Glutamatergic neuron (in vitro differentiated cells): ENCODE results near the gene CREBBP. TPM values are rescaled to one million over a fixed set of nuclear protein-coding genes. Genes with fewer than 3 reads are reported as not detected.

Experiments used
- DNase-seq: peaks from one replicate; pipeline ENCODE4 v3.0.0; 2022
- H3K27ac Mint-ChIP-seq: one replicate; pipeline ENCODE4 v1.8.0; 2020; ENCODE audit warnings: mild to moderate bottlenecking, mixed read lengths, inconsistent platforms; ENCODE audit not compliant: unreplicated experiment
- H3K27me3 Mint-ChIP-seq: one replicate; pipeline ENCODE4 v1.8.0; 2020; ENCODE audit warnings: mild to moderate bottlenecking, moderate library complexity, mixed read lengths, inconsistent platforms; ENCODE audit not compliant: unreplicated experiment
- H3K36me3 Mint-ChIP-seq: one replicate; pipeline ENCODE4 v1.8.0; 2020; ENCODE audit warnings: mild to moderate bottlenecking, mixed read lengths, inconsistent platforms; ENCODE audit not compliant: unreplicated experiment
- H3K4me1 Mint-ChIP-seq: one replicate; pipeline ENCODE4 v1.8.0; 2020; ENCODE audit warnings: mild to moderate bottlenecking, low read depth, mixed read lengths, inconsistent platforms; ENCODE audit not compliant: unreplicated experiment
- H3K4me3 Mint-ChIP-seq: one replicate; pipeline ENCODE4 v1.8.0; 2020; ENCODE audit warnings: mild to moderate bottlenecking, mixed read lengths, inconsistent platforms; ENCODE audit not compliant: unreplicated experiment
- H3K9me3 Mint-ChIP-seq: one replicate; pipeline ENCODE4 v1.8.0; 2020; ENCODE audit warnings: mild to moderate bottlenecking, moderate library complexity, mixed read lengths, inconsistent platforms; ENCODE audit not compliant: unreplicated experiment
- total RNA-seq: library from RNA; stranded (reverse); fragmentation: NEBNext Ultra II Directional; extraction: Animal tissue kit (Norgen Biotek cat#: 25700); gene quantifications from one replicate; pipeline ENCODE4 v1.2.1, GENCODE V29; 2021; ENCODE audit not compliant: unreplicated experiment
- TF ChIP-seq, protein P1 (sequence below): fragments of 200-600 bp; sonication (generic); IDR thresholded peaks from one replicate; pipeline ENCODE4 v1.5.0; 2021; ENCODE audit not compliant: partially characterized antibody, unreplicated experiment

Gene CREBBP
- total RNA-seq, 1 donor from 2014 or later = 96.9 TPM

DNA sequence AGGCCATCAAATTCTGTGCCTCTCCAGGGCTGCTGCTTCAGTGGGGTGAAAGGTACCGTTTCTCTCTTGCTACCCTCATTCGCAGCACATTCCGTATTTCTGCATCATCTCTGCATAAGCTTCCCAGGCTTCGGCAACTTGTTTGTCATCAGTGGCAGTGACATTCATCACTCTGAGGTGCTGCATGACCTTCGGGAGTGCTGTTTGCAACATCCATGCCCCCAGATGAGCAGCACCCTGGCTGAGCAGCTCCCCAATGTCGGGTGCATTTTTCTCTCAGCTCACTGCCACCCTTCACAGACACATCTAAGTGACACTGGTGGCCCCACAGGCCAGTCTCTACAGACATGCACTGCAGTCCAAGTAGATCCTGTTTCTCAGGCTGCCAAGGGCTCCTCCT lies 3.8 kb downstream of the CREBBP start:
- H3K4me3 Mint-ChIP-seq = peak overlapping the region; percentile 98

DNA sequence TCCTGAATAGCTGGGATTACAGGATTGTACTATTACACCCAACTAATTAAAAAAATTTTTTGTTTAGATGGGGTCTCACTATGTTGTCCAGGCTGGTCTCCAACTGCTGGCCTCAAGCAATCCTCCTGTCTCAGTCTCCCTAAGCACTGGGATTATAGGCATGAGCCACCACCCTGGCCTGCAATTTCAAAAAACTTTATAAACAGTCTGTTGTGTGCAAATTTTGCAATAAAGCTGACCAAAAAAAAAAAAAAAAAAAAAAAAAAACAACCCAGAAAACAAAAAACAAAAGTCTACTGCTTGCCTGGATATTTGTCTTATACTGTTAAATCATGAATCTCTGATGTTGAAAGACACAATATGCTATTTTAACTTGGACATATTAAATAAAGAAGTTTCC lies 4.4 kb downstream of the CREBBP start:
- Mint-ChIP-seq H3K27ac (no peak overlapping the region), H3K4me1 (peaks cover 68% of the 10 kb centered on the region), H3K36me3 (no peaks in the 10 kb centered on the region), H3K27me3 (peaks cover 4% of the 10 kb centered on the region), H3K4me3 (peak overlapping the region; percentile 42), H3K9me3 (peaks cover 3% of the 10 kb centered on the region)
- no peak for DNase-seq
- TF ChIP-seq, protein P1, sequence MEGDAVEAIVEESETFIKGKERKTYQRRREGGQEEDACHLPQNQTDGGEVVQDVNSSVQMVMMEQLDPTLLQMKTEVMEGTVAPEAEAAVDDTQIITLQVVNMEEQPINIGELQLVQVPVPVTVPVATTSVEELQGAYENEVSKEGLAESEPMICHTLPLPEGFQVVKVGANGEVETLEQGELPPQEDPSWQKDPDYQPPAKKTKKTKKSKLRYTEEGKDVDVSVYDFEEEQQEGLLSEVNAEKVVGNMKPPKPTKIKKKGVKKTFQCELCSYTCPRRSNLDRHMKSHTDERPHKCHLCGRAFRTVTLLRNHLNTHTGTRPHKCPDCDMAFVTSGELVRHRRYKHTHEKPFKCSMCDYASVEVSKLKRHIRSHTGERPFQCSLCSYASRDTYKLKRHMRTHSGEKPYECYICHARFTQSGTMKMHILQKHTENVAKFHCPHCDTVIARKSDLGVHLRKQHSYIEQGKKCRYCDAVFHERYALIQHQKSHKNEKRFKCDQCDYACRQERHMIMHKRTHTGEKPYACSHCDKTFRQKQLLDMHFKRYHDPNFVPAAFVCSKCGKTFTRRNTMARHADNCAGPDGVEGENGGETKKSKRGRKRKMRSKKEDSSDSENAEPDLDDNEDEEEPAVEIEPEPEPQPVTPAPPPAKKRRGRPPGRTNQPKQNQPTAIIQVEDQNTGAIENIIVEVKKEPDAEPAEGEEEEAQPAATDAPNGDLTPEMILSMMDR = no peak

More for the DNA sequence above, 3.8 kb downstream of the CREBBP start:
- H3K27me3 Mint-ChIP-seq = peaks cover 4% of the 10 kb centered on the region
- H3K36me3 Mint-ChIP-seq = no peaks in the 10 kb centered on the region
- peaks cover 62% of the 10 kb centered on the region for H3K4me1 Mint-ChIP-seq
- peaks cover 5% of the 10 kb centered on the region for H3K9me3 Mint-ChIP-seq
- DNase-seq = no peak
- TF ChIP-seq, protein P1 = no peak
- peak overlapping the region; percentile 64 for H3K27ac Mint-ChIP-seq

DNA sequence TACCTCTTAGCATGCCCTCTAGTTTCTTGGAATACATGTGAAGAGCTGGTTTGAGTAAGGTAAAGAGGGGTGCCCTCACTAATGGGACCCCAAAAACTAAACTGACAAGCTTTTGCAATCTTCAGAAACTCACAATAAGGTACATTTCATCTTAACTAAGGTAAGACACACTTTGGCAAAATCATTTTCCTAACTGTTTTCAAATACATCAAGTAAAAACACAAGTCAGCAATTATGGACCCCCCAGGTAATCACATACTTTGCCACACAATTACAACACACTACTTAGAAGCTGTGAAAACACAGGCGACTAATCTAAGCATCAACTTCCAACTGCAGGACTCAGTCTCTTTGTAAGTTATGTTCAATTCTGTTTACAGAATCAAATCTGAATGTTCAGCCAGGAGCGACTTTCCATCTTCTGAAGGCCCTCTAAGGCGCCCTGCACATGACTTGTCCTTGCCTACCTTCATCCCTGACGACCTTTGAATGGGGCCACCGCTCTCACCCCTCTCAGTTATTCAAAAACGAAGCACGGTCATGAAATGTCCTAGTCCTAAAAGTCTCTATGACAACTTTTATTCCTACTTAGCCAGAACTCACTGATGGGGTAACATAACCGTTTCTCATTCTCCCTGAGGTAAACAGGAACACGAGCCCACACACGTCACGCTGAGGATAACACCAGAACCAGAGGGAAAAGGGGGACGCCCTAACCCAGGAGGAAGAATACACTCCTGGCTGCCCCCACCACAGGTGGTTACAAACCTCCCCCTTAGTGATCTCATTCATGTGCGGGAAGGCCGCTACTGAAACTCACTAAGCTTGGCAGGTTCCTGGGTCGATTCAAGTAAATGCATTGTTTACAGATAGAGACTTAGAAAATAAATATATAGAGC lies 5.5 kb downstream of the CREBBP start:
- H3K27ac Mint-ChIP-seq = no peak overlapping the region
- H3K27me3 Mint-ChIP-seq = peaks cover 6% of the 10 kb centered on the region
- TF ChIP-seq, protein P1 = no peak
- H3K4me1 Mint-ChIP-seq = peaks cover 75% of the 10 kb centered on the region
- no peak for DNase-seq
- H3K36me3 Mint-ChIP-seq = no peaks in the 10 kb centered on the region
- H3K4me3 Mint-ChIP-seq = peak overlapping the region; percentile 20
- H3K9me3 Mint-ChIP-seq = peaks cover 4% of the 10 kb centered on the region

DNA sequence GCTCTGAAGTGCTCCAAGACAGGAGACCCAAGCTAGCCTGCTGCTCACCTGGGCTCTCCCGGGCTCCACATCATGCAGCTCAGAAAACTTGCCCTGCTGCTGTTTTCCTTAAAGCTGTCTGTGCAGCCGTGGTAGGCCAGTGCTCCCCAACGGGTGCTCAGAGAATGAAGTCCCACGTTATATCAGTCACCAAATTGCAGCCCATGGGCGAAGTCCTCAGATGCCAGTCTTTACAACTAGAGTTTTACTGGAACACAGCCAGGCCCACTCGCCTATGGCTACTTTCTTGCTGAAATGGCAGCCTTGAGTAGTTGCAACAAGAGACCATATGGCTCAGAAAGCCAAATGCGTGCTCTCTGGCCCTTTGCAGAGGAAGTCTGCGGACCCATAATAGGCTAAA lies 6.3 kb downstream of the CREBBP start:
- peaks cover 4% of the 10 kb centered on the region for H3K9me3 Mint-ChIP-seq
- DNase-seq = no peak
- H3K4me1 Mint-ChIP-seq = peaks cover 81% of the 10 kb centered on the region
- peak overlapping the region; percentile 92 for H3K27ac Mint-ChIP-seq
- TF ChIP-seq, protein P1 = no peak
- H3K27me3 Mint-ChIP-seq = peaks cover 5% of the 10 kb centered on the region
- H3K36me3 Mint-ChIP-seq = no peaks in the 10 kb centered on the region
- no peak overlapping the region for H3K4me3 Mint-ChIP-seq
